HG02610 (cell line): ENCODE measurements around the gene NKD2.
"Not testable (repeated sequence)": the region's sequence is repeated elsewhere in the genome, so short reads cannot be mapped to it uniquely, and the experiment has no call there.

Experiments used
- ATAC-seq: cut with Tn5 transposase; IDR thresholded peaks from one replicate; pipeline ENCODE4 v1.9.1; 2021; ENCODE audit warnings: mild to moderate bottlenecking, moderate library complexity; ENCODE audit not compliant: unreplicated experiment

Gene NKD2, protein sequence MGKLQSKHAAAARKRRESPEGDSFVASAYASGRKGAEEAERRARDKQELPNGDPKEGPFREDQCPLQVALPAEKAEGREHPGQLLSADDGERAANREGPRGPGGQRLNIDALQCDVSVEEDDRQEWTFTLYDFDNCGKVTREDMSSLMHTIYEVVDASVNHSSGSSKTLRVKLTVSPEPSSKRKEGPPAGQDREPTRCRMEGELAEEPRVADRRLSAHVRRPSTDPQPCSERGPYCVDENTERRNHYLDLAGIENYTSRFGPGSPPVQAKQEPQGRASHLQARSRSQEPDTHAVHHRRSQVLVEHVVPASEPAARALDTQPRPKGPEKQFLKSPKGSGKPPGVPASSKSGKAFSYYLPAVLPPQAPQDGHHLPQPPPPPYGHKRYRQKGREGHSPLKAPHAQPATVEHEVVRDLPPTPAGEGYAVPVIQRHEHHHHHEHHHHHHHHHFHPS

DNA sequence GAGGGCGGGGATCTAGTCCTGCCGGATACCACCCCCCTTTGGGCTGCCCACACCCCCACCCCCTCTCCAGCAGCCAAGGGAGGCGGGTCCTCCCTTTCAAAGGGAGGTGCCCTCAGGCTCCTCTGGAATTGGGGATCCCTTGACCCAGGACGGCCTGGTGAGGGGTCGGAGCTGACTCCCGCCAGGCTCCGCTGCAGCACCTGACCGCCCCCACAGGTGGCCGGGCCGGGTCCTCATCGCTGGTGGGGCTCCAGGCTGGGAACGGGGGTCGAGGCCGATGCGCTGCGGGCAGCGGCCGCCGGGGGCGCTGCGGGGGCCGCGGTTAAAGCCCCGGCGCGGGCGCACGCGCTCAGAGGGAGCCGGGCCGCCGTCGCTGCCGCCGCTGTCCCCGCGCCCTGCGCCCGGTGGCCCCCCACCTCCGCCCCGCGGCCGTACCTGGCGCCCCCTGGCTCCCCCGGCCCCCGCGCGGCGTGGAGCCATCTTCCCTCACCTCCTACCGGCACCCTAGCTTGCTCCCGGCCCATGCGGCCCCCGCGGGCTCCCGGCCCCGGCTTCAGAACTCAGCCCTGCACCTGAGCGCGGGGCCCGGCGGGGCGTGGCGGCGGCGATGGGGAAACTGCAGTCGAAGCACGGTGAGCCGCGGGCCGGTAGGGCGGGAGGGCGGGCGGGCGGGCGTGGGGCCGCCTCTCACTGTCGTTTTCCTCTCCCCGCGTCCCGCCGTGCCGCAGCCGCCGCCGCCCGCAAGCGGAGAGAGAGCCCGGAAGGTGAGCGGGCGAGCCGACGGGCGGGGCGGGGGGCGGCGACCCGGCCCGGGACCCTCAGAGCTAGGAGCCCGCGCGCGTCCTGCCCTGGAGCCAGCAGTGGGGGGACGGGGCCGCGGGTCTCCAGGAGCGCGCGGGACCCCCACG lies at the start of gene NKD2:
Gene NKD2, plus strand, starts transcription at position 352 of the 908 bp plus-strand sequence. Its CDS starts 256 bp downstream, at position 608.
- no peak for ATAC-seq

DNA sequence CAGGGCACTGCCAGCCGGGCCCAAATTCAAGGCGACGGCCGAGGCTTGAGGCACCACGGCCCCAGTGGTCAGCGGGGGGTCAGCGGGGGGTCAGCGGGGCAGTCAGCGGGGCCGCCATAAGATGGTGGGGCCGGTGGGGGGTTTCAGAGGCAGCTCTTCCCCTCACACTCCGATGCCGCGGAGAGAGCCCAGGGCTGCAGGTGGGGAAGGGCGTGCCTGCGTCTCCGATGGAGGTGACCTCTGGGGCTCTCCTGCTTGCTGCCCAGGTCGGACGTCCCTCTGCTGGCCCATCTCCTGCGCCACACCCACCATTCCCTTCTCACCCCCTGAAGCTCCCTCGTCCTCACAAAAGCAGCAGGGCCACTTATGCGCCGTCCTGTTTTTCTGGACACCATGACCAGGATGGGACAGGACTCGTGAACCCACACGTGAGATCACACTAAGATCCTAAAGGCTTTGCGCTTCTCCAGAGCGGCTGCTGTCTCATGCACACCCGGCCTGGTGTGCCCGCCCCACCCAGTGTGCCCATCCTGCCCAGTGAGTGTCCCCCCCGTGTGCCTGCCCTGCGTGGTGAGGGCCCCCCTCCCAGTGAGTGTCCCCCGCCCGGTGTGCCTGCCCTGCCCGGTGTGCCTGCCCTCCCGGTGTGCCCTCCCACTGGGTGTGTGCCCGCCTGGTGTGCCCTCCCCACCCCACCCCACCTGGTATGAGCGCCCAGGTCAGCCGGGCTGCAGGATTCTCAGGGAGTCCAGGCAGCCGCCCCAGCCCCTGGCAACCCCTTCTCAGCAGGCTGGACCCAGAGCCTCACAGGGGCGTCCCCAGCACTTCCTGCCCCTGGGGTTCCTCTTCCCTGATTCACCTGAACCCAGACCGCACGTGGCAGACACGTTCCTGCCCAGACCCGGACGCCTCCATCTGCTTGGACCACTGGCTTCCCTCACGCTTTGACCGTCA lies 48.7 kb upstream of the NKD2 start:
- no peak for ATAC-seq

GRCh38 chr5:960551-960950 lies 48.1 kb upstream of the NKD2 start:
- no peak for ATAC-seq

DNA sequence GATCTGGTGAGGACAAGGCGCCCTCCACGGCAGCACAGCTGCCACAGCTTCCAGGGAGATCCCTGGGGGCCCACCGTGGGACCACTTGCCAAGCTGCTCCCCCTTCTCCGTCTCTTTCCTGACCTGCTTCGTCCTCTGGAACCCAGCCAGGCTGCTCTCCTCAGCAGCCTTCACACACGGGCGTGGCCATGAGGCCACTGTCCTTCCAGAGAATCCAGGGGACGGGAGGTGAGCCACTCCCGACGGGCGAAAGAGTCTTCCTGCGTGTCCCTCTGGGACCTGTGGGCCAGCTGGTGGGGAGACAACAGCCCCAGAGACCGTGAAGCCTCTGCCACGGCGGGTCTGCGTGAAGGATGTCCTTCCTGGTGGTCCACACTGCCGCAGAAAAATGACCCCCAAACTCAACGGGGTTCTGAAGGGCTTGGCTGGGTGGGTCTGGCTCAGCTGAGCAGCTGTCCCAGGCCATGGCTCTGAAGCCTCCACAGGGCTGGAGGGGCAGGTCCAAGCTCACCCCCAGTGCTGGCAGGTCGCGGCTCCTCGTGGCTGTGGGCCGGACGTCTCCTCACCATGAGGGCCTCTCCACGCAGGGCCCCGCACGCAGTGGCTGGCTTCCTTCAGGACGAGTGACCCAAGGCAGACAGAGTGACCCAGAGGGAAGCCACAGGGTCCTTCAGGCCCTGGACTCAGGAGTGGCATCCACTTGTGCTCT lies 47.4 kb upstream of the NKD2 start:
- no peak for ATAC-seq

- no peak for ATAC-seq
These were observed 46.8 kb upstream of the NKD2 start for GRCh38 chr5:961711-962240.

DNA sequence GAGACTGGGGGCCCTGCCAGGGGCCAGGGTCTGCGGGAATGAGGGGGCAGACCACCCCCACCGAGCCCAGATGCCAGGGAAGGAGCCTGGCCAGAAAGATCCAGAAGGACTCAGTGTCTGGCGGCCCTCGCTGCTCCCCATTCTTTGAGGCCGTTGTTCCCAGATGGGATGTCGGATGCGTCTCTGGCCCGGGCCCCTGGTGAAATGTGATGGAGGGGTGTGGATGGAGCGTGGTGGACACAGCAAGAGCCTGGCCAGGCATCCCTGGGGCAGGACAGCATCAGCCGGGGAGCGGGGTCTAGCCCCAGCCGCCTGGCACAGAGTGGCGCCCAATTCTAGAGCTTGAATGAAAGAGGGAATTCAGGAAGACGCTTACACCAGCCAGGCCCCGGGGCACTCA lies 46.2 kb upstream of the NKD2 start:
- no peak for ATAC-seq

- no peak for ATAC-seq
These were observed 45.8 kb upstream of the NKD2 start for GRCh38 chr5:962801-963200.

DNA sequence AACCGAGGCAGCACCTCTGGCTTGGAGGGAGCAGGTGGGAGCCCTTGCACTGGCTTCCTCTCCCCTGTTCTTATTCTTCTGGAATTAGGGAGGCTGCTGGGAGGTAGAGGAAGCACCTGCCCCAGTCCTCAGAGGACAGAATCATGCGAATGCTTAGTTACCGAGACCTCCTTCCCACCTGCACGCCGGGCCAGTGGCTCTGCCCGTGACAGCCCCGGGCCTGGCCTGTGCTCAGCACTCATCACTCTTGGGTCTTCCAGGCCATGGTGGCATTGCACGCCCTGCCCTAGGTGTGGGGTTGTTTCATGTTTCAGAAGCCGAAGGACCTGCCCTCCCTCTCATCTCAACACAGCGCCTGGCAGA lies 45.3 kb upstream of the NKD2 start:
- ATAC-seq: no peak

DNA sequence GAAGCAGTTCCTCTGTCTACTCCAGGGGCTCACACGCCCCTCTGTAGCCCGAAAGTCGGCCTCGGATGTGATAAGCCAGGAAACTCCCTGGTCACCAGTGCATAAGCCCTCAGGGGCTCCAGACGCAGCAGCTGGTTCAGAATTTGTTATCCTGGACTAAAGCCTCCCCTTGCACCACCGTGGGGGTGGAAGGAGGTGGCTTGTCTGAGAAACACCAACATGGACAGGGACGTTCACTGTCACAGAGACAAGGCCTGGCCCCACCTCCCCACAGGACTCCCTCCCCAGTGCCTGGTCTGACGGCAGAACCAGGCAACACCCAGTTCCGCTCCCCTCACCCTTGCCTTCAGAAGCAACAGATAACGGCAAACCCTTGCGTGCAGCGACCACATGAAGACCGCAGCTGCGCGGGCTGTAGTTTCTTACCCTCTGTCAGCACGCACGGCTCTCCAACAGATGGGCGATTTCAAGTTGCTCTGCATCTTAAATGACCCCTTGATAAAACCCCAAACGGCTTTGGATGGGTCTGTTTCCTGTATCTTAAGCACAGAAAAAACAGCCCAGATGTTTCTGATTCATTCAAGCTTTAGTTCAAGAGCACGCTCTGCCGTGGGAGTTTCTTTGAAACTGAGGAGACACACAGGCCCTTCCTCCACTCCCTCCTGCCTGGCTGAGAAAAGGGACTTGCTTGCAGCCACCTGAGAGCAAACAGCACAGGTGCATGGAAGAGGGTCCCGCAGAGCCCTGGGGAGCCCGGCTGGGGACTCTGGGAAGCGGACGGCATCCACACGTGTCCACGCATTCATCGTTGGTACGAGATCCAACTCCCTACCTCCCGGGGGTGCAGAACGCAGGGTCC lies 44.7 kb upstream of the NKD2 start:
- ATAC-seq: peak; percentile 73

- ATAC-seq: no peak
These were observed 43.8 kb upstream of the NKD2 start for GRCh38 chr5:964821-965220.

GRCh38 chr5:965604-966344 lies 42.8 kb upstream of the NKD2 start:
- ATAC-seq: no peak

- ATAC-seq: no peak
These were observed 42.3 kb upstream of the NKD2 start for GRCh38 chr5:966345-966710.

- no peak for ATAC-seq
These were observed 41.7 kb upstream of the NKD2 start for GRCh38 chr5:966941-967340.

GRCh38 chr5:968881-969280 lies 39.7 kb upstream of the NKD2 start:
- no peak for ATAC-seq

DNA sequence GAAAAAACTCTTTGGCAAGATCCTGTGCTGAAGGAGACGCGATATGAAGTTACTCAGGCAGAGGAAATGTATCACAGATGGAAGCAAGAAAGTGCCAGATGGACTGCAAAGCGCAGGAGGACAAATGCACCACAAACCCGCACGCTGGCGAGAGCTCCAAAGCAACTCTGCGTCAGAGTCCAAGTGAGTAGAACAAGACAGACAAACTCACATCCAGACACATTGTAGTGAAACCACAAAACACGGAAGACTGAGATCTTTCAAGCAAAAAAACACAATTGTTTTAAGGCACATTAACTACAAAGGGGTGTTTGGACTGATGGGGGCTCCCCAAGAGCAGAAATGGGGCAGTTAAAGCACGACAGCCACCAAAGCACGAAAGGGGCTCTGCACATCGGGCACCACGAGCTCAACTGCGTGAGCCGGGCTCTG lies 39.2 kb upstream of the NKD2 start:
- no peak for ATAC-seq

GRCh38 chr5:972575-972974 lies 36.0 kb upstream of the NKD2 start:
- not testable (repeated sequence) for ATAC-seq

- ATAC-seq: no peak
These were observed 31.5 kb upstream of the NKD2 start for GRCh38 chr5:976849-977751.
